ENCODE results near the gene DDX1.

The DDX1 gene

DNA sequence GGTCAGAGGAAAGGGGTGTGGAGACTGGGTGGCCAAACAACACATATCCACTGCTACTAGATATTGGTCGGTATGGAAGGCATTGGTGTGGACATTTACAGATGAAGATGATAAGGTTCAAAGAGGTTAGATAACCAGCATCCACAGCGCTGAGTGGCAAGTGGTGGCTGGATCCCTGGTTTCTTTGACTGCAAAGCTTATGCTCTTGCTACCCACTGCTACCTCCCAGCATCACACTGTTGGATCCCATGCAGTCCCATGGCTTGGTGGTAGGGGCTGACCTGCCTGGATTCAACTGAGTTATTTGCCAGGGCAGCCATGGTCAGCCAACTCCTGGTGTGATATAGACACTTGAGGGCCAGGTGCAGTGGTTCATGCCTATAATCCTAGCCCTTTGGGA, 53.6 kb downstream of the DDX1 start:
- DNase-seq (ENCODE audit: low read depth in 2 of 2): no peak

DNA sequence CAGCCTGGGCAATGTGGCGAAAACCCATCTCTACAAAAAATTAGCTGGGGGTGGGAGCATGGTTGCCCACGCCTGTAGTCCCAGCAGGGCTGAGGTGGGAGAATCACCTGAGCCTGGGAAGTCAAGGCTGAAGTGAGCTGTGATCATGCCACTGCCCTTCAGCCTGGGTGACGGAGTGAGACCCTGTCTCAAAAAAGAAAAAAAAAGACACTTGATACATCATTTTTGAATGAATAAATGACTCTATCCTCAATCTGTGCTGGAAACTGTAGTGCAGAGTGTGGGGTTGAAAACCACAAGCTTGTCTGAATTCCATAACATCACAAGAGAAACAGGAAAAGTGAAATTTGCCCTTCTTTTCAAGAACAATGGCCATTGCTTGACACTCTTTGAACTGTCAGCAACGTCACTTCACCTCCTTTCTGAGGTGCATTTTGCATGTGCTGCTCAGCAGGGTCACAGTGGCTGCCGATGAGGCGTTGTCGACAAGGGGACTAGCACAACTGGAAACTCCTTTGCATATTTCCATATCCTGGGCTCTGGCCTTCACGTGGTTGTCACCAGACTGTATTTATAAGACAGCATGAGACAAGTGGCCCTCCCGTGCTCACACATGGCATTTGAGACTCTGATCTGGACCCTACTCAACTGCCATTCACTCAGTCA, 54.2 kb downstream of the DDX1 start:
- no peak for DNase-seq (ENCODE audit: low read depth in 2 of 2)

- no peak for DNase-seq (ENCODE audit: low read depth in 2 of 2)
These were observed 55.0 kb downstream of the DDX1 start for GRCh38 chr2:15646661-15647060.

DNA sequence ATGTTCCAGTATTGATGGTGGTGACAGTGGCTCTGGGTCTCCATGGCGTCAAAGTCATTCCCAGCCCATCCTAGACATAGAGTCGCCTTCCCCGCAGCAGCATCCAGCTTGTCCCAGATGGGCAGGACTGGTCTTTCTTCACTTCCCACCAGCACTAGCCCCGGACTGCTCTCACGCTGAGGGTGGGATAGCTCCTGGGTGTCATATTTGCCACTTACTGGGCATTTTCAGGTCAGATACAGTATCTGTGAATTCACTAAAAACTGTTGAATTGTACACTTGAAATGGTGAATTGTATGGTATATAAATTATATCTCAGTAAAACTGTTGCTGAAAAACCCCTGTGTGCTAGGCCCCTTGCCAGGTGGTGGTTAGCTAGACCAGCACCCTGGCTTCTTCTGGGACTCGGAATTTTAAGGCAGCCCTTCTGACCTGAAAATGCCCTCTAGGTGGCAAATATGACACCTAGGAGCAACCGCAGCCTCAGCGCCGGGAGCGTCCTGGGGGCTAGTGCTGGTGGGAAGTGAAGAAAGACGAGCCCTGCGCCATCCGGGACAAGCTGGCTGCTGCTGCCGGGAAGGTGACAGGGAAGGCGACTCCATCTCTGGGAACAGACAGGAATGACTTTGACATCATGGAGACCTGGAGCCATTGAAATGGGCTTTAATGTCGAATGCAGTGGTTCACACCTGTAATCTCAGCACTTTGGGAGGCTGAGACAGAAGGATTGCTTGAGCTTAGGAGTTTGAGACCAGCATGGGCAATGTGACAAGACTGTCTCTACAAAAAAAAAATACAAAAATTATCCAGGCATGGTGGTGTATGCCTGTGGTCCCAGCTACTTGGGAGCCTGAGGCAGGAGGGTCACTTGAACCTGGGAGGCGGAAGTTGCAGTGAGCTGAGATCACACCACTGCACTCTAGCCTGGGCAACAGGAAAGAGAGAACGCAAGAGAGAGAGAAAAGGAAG, 56.2 kb downstream of the DDX1 start:
- no peak for DNase-seq (ENCODE audit: low read depth in 2 of 2)

DNA sequence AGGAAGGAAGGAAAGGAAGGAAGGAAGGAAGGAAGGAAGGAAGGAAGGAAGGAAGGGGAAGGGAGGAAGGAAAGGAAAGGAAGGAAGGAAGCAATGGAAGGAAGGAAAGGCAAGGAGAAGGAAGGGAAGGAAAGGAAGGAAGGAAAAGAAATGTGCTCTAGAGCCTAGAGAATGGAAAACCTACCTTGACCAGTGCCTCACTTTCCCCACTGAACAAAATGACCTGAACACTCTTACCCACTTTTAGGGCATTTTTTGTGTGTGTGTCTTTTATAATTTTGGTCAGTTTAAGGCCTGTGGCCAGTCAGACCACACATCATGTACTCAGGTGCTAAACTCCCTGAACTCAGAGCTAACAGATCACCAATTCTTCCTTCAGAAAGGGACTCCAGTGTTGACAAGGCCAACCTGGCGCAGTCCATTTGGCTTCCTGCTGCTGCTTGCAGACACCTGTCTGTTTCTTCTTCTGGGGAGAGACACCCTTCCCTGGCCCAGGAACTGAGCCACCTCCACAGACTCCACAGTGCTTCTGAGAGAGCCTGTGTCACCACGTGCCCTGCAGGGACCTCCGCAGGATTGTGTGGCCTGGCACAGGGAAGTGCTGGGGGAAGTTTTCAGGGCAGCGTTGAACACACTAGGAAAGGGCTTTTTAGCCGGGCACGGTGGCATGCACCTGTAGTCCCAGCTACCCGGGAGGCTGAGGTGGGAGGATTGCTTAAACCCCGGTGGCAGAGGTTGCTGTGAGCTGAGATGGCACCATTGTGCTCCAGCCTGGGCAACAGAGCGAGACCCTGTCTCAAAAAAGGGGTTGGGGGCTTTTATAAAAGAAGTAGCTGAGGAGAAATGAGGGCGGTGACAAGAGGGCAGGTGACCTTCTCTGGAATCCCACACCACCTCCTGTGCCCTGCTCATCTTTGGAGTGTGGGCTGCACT, 57.2 kb downstream of the DDX1 start:
- DNase-seq (ENCODE audit: low read depth in 2 of 2): no peak

GRCh38 chr2:15649561-15650255, 58.0 kb downstream of the DDX1 start:
- no peak for DNase-seq (ENCODE audit: low read depth in 2 of 2)

- DNase-seq (ENCODE audit: low read depth in 2 of 2): no peak
These were observed 59.1 kb downstream of the DDX1 start for GRCh38 chr2:15650616-15651366.

DNA sequence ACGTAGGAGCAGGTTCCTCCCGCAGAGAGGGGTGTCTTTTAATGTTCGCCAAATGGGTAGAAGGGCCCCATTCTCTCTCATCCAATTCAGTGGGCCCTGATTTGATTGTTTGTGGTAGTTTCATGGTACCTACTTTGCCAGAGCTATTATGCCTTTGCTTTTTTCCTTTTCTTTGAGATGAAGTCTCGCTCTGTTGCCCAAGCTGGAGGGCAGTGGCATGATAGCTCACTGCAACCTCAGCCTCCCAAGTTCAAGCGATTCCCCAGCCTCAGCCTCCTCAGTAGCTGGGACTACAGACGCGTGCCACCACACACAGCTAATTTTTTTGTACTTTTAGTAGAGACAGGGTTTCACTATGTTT, 59.7 kb downstream of the DDX1 start:
- DNase-seq (ENCODE audit: low read depth in 2 of 2): no peak

DNA sequence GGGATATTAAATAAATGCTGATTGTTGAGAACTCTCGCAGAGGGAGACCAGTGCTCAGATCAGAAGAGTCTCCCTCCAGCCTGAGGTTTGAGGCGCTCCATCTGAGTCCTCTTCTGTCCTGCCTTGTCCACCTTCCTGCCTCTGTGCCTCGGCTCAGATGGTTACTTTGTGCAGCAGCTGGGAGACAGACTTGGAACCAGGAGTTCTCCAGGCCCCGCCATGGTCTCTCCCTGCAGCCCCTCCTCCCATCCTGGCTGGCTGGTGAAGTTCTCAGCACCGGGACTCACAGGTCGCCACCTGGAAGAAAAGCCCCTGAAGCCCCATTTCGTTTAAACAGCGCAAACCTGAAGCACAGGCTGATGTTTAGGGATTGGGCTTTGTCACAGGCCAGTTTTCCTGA, 60.6 kb downstream of the DDX1 start:
- no peak for DNase-seq (ENCODE audit: low read depth in 2 of 2)

DNA sequence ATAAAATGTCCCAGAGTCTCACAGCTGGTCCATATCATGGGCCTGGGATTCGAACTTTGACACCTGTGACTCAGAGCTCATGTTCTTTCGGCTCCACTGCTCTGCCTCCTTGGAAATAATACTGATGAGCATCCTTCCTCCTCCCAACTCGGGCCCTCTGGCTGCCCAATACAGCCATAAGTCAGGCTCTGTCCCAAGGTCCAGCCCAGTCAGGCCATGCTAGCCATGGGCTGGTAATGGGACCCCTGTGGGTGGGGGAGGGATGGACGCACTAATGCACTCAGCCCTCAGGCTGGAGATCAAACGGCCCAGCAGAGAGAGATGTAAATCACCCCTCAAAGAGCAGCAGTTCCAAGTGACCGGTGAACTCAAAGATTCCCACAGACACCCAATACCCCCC, 61.1 kb downstream of the DDX1 start:
- DNase-seq (ENCODE audit: low read depth in 2 of 2): no peak

GRCh38 chr2:15653806-15654726, 62.4 kb downstream of the DDX1 start:
- DNase-seq (ENCODE audit: low read depth in 2 of 2): no peak

- DNase-seq (ENCODE audit: low read depth in 2 of 2): no peak
These were observed 63.0 kb downstream of the DDX1 start for GRCh38 chr2:15654727-15655073.

- no peak for DNase-seq (ENCODE audit: low read depth in 2 of 2)
These were observed 63.6 kb downstream of the DDX1 start for GRCh38 chr2:15655123-15655887.

DNA sequence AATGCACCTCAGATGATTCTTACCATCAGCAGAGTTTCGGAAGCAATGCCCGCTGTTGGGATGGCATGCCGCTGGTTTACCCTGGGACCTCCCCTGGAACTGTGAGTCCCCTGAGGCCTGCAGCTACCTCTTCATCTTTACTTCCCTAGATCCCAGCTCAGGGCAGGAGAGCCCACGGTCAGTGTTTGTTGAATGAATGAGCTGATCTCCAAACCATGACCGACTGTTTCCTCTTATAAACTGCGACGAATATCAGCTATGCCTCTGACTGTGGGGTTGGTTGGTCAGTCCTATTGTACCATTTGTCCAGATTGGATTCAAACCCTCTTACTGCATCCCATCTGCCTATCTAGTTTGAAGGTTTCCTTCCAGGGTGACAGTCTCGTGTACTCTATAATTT, 64.4 kb downstream of the DDX1 start:
- no peak for DNase-seq (ENCODE audit: low read depth in 2 of 2)

DNA sequence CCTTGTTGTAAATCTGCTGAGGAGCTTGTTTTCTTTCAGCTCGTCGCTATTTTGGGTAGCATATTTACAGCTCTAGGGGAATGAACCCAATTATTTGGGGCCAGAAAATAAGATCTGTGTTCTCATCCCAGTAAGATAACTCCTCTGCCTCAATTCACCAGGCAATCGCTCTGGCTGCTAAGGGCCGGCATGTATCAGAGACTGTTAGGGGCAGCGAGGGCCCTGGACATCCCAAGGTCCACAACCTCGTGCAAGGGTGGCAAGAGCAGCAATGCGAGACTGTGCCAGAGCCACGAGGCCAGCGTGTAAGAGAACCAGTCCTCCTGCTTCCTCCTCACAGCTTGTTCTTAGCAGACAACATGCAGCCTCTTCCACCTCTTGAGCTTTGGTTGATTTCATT, 66.1 kb downstream of the DDX1 start:
- no peak for DNase-seq (ENCODE audit: low read depth in 2 of 2)

DNA sequence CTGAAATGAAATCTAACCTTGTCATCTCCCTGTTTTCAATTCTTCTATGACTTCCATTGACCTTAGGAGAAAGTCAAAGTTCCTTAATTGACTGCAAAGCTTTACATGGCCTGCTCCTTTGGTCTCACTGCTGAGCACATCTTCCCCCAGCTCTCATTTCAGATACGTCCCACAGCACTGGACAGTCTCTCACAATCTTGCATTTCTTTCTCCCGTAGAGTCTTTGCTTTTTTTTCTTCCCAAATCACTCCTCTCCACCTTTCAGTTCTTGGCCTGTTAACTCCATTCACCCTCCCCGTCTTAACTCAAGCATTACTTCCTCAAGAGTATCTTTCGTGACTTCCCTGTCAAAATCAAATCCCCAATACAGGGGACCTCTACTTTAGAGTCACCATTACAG, 67.2 kb downstream of the DDX1 start:
- no peak for DNase-seq (ENCODE audit: low read depth in 2 of 2)

- DNase-seq (ENCODE audit: low read depth in 2 of 2): no peak
These were observed 69.0 kb downstream of the DDX1 start for GRCh38 chr2:15660491-15661294.

DNA sequence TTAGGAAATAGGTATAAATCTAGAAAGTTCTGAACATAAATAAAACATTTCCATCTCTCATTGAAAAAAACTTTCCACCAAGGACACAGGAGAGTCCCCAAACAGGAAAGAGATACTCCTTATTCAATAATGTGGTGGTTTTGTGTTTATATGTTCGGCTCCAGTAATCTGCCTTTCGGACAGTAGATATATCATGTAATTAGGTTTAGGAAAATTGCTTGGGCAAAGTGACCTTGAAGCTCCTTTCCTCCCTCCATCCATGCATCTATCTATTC, 69.6 kb downstream of the DDX1 start:
- no peak for DNase-seq (ENCODE audit: low read depth in 2 of 2)

GRCh38 chr2:15662026-15662425, 70.4 kb downstream of the DDX1 start:
- DNase-seq (ENCODE audit: low read depth in 2 of 2): no peak

Data from stimulated activated CD4-positive, alpha-beta T cell treated with anti-CD3 and anti-CD28 coated beads, Interleukin-1b, Interleukin-23, amount 100 ng/mL, for 4 hours (primary cell).